Type B pancreatic cell (in vitro differentiated cells): ENCODE measurements around the gene CD99L2. TPM values are rescaled to one million over a fixed set of nuclear protein-coding genes. Genes with fewer than 3 reads are reported as not detected.

Experiments used
- DNase-seq: peaks from one replicate; pipeline ENCODE4 v3.0.0; 2021; ENCODE audit warnings: mixed read lengths; ENCODE audit not compliant: unreplicated experiment; ENCODE audit errors: extremely low spot score
- H3K27ac Mint-ChIP-seq: 2 replicates; pipeline ENCODE4 v1.8.0; 2021; ENCODE audit warnings: mild to moderate bottlenecking, mixed read lengths
- H3K27me3 Mint-ChIP-seq: 2 replicates; pipeline ENCODE4 v1.8.0; 2021; ENCODE audit warnings: mixed read lengths
- H3K36me3 Mint-ChIP-seq: 2 replicates; pipeline ENCODE4 v1.8.0; 2021; ENCODE audit warnings: mixed read lengths
- H3K4me1 Mint-ChIP-seq: one replicate; pipeline ENCODE4 v1.8.0; 2021; ENCODE audit warnings: mixed read lengths; ENCODE audit not compliant: unreplicated experiment
- H3K4me3 Mint-ChIP-seq: 2 replicates; pipeline ENCODE4 v1.8.0; 2021; ENCODE audit warnings: mild to moderate bottlenecking, mixed read lengths
- H3K9me3 Mint-ChIP-seq: 2 replicates; pipeline ENCODE4 v1.8.0; 2021; ENCODE audit warnings: mixed read lengths
- total RNA-seq: library from RNA; stranded (reverse); gene quantifications from 2 replicates; pipeline ENCODE4 v1.2.1, GENCODE V29; 2021; ENCODE audit warnings: low replicate concordance
- TF ChIP-seq, protein P1 (sequence below): fragments of 200-600 bp; sonication (generic); conservative IDR thresholded peaks from 2 replicates; pipeline ENCODE4 v1.5.0; 2021; ENCODE audit warnings: antibody characterized with exemption, mild to moderate bottlenecking

Gene CD99L2
- total RNA-seq, 1 donor from 2014 or later = 35.1 TPM

DNA sequence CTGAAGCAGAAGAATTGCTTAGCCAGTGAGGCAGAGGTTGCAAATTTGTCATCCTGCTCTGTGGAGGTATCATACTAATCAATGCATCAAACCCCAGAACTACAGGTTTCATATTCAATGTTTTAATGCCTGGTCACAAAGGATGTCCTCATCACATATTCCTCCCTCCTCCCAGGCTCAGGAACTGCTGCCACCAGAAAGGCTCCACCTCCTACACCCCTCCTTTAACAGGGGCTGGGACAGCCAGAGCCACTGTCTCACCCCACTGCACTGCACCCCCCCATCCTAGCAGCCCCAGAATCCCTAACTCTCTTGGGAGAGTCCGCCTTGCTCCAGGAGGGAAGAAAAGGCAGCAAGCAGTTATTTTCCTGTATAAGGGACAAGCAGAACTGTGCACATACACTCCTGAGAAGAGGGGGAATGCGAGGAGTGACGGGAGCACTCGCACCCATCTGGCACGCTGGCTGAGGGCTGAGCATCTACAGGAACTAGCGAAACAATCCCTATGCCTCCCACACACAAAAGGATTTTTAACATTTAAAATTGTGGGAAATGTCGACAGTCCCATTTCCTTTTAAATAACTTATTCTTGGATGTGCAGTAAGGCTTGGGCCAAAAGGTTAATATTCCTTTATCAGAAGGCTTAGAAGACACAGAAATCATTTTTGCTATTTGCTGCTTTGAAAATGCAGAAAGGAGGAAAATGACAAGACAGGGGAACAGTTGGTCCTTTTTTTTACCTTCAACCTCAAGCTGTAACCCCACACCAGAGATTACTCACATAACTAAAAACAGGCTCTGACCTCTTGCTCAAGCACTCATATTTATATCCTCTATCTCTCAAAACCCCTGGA is 27.8 kb downstream of the CD99L2 start:
- H3K27ac Mint-ChIP-seq = no peak overlapping the region
- H3K4me1 Mint-ChIP-seq = peaks cover 5% of the 10 kb centered on the region
- H3K27me3 Mint-ChIP-seq = no peaks in the 10 kb centered on the region
- peaks cover 14% of the 10 kb centered on the region for H3K36me3 Mint-ChIP-seq
- no peaks in the 10 kb centered on the region for H3K9me3 Mint-ChIP-seq
- DNase-seq = no peak
- TF ChIP-seq, protein P1, sequence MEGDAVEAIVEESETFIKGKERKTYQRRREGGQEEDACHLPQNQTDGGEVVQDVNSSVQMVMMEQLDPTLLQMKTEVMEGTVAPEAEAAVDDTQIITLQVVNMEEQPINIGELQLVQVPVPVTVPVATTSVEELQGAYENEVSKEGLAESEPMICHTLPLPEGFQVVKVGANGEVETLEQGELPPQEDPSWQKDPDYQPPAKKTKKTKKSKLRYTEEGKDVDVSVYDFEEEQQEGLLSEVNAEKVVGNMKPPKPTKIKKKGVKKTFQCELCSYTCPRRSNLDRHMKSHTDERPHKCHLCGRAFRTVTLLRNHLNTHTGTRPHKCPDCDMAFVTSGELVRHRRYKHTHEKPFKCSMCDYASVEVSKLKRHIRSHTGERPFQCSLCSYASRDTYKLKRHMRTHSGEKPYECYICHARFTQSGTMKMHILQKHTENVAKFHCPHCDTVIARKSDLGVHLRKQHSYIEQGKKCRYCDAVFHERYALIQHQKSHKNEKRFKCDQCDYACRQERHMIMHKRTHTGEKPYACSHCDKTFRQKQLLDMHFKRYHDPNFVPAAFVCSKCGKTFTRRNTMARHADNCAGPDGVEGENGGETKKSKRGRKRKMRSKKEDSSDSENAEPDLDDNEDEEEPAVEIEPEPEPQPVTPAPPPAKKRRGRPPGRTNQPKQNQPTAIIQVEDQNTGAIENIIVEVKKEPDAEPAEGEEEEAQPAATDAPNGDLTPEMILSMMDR = no peak
- no peak overlapping the region for H3K4me3 Mint-ChIP-seq

DNA sequence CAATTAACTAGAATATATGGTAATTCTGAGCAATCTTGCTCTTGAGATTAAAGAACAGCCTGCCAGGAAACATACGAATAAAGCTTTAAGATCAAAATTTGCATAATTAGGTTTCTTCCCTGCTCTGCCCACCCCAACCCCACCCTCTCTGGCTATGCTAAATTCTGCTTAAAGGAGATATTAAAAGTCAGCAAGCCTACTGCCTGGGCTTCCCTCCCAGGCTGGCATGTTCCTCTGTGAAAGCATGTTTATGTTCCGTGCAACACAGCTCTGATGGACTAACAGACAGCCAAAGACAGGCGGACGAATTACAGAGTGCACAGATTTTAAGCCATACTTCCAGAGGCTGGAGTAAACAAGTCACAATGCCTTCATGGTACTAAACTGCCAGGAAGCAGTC is 28.4 kb downstream of the CD99L2 start:
- DNase-seq = no peak
- H3K27ac Mint-ChIP-seq = no peak overlapping the region
- H3K36me3 Mint-ChIP-seq = peaks cover 9% of the 10 kb centered on the region
- no peak overlapping the region for H3K4me3 Mint-ChIP-seq
- H3K9me3 Mint-ChIP-seq = no peaks in the 10 kb centered on the region
- H3K27me3 Mint-ChIP-seq = no peaks in the 10 kb centered on the region
- H3K4me1 Mint-ChIP-seq = peaks cover 5% of the 10 kb centered on the region
- TF ChIP-seq, protein P1 = no peak

DNA sequence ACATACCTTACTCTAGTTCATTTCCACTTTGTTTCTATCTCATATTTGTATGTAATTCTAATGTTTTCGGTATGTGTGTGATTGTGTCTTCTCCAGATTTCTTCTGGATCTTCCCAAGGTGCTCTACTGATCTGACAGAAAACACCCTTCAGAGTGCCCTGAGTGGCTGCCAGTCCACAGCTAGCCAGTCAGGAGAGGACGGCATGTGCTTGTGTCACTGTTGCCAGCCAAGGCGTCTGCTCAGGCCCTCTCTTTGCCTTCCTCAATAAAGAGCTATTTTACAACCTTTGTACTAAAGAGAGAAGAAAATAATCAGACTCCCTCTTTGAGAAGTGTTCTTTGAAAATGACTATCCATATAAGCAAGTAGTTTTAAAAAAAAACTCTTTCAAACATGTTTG is 29.0 kb downstream of the CD99L2 start:
- Mint-ChIP-seq H3K9me3 (no peaks in the 10 kb centered on the region), H3K36me3 (peaks cover 9% of the 10 kb centered on the region), H3K27me3 (no peaks in the 10 kb centered on the region), H3K27ac (no peak overlapping the region), H3K4me3 (no peak overlapping the region), H3K4me1 (peaks cover 5% of the 10 kb centered on the region)
- TF ChIP-seq, protein P1 = no peak
- no peak for DNase-seq

DNA sequence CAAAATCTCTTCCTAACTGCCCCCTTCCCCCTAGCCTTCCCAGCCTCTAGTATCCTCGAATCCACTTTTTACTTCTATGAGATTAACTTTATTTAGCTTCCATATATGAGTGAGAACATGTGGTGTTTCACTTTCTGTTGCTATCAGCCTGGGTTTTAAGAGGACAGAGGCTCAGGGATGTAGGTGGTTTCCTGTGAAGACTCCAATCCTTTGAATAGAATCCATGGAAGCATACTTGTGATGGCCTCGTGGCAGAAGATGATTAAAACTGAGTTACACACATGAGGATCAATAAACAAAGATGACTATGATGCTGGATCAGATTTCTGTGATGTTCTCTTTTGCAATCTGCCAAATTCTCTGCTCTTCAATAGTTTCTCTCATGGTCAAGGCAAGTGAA is 29.8 kb downstream of the CD99L2 start:
- TF ChIP-seq, protein P1 = no peak
- Mint-ChIP-seq H3K27ac (no peak overlapping the region), H3K4me1 (peaks cover 5% of the 10 kb centered on the region), H3K27me3 (no peaks in the 10 kb centered on the region), H3K9me3 (no peaks in the 10 kb centered on the region), H3K36me3 (peaks cover 3% of the 10 kb centered on the region), H3K4me3 (no peak overlapping the region)
- no peak for DNase-seq

DNA sequence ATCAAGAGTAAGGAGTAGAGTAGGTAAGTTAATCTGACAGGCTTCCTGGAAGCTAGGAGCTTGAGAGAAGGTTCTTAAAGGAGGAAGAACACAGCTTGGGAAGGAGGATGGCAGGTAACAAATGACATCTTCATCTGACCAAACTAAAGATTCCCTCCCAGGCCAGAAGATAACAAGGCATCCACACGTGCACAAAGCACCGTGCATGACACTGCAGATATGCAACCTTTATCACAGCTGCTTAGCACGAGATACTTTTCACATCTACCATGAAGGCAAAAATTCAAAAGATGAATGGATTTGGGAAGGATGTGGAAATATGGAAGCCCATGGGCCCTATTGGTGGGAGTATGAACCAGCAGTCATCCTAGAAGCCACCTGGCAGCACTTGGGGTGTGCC is 34.3 kb downstream of the CD99L2 start:
- DNase-seq = no peak
- Mint-ChIP-seq H3K36me3 (peaks cover 3% of the 10 kb centered on the region), H3K27me3 (no peaks in the 10 kb centered on the region), H3K9me3 (no peaks in the 10 kb centered on the region), H3K4me3 (no peak overlapping the region), H3K27ac (no peak overlapping the region), H3K4me1 (no peaks in the 10 kb centered on the region)
- TF ChIP-seq, protein P1 = no peak
